Measurements from ENCODE around the gene TWIST1.

Gene TWIST1

GRCh38 chr7:19114551-19114855 is 2.9 kb downstream of the TWIST1 start:
- H3K4me3 ChIP-seq (ENCODE audit: low read depth, low read length) = peak overlapping the region; percentile 91
- no peak for DNase-seq (ENCODE audit: low read depth)
- TF ChIP-seq CTCF (IDR thresholded peaks at IDR 0.05; ENCODE audit: low read depth, low read length, missing control alignments) = no peak
- in situ Hi-C loops (cut with HindIII; ENCODE audit: low sequenced_read_pairs) = loop anchor here (5.0 to 25.0 kb wide), 2 partner anchors 357 to 527 kb away; no protein-coding TSS in a partner anchor

- in situ Hi-C loops (cut with HindIII; ENCODE audit: low sequenced_read_pairs) = loop anchor here (5.0 to 25.0 kb wide), 2 partner anchors 357 to 527 kb away; no protein-coding TSS in a partner anchor
- peak overlapping the region; percentile 91 for H3K4me3 ChIP-seq (ENCODE audit: low read depth, low read length)
- DNase-seq (ENCODE audit: low read depth) = no peak
- TF ChIP-seq CTCF (IDR thresholded peaks at IDR 0.05; ENCODE audit: low read depth, low read length, missing control alignments) = no peak
These were observed 3.4 kb downstream of the TWIST1 start for GRCh38 chr7:19113855-19114550.

GRCh38 chr7:19113002-19113350 is 4.5 kb downstream of the TWIST1 start:
- peak overlapping the region; percentile 91 for H3K4me3 ChIP-seq (ENCODE audit: low read depth, low read length)
- TF ChIP-seq CTCF (IDR thresholded peaks at IDR 0.05; ENCODE audit: low read depth, low read length, missing control alignments) = no peak
- in situ Hi-C loops (cut with HindIII; ENCODE audit: low sequenced_read_pairs) = loop anchor here (5.0 to 25.0 kb wide), 2 partner anchors 356 to 526 kb away; no protein-coding TSS in a partner anchor
- DNase-seq (ENCODE audit: low read depth) = no peak

- in situ Hi-C loops (cut with HindIII; ENCODE audit: low sequenced_read_pairs) = loop anchor here (5.0 to 25.0 kb wide), 2 partner anchors 355 to 525 kb away; no protein-coding TSS in a partner anchor
- TF ChIP-seq CTCF (IDR thresholded peaks at IDR 0.05; ENCODE audit: low read depth, low read length, missing control alignments) = no peak
- H3K4me3 ChIP-seq (ENCODE audit: low read depth, low read length) = peak overlapping the region; percentile 91
- peak; percentile 96 for DNase-seq (ENCODE audit: low read depth)
These were observed 5.0 kb downstream of the TWIST1 start for GRCh38 chr7:19112274-19113001.

- no peak for DNase-seq (ENCODE audit: low read depth)
- TF ChIP-seq CTCF (IDR thresholded peaks at IDR 0.05; ENCODE audit: low read depth, low read length, missing control alignments) = no peak
- peak overlapping the region; percentile 91 for H3K4me3 ChIP-seq (ENCODE audit: low read depth, low read length)
- in situ Hi-C loops (cut with HindIII; ENCODE audit: low sequenced_read_pairs) = loop anchor here (5.0 to 25.0 kb wide), 2 partner anchors 354 to 524 kb away; no protein-coding TSS in a partner anchor
These were observed 5.8 kb downstream of the TWIST1 start for GRCh38 chr7:19111474-19112273.

GRCh38 chr7:19110776-19111175 is 6.7 kb downstream of the TWIST1 start:
- no peak overlapping the region for H3K4me3 ChIP-seq (ENCODE audit: low read depth, low read length)
- in situ Hi-C loops (cut with HindIII; ENCODE audit: low sequenced_read_pairs) = loop anchor here (5.0 to 25.0 kb wide), 2 partner anchors 353 to 523 kb away; no protein-coding TSS in a partner anchor
- no peak for DNase-seq (ENCODE audit: low read depth)
- no peak for TF ChIP-seq CTCF (IDR thresholded peaks at IDR 0.05; ENCODE audit: low read depth, low read length, missing control alignments)
